ENCODE results near the gene POLD2.

DNA sequence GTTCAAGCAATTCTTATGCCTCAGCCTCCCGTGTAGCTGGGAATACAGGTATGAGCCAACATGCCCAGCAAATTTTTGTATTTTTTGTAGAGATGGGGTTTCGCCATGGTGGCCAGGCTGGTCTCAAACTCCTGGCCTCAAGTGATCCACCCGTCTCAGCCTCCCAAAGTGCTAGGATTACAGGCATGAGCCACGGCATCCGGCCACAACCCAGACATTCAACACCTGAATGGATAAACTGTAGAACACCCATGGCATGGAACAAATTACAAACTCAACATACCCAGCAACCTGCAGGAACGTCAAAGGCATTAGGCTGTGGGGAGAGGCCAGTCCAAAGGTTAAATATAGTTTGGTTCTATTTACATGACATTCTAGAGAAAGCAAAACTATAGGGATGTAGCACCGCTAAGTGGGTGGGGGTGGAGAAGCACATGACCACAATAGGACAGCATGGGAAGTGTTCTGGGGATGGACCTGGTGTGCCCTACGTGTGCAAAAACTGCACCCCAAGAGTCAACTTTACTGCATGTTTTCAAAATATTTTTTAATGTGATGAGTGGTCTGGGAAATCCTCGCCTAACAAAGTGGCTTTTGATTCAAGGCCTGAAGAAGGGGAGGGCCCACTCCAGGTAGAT is 51.5 kb downstream of the POLD2 start:
- TF ChIP-seq, protein P1, sequence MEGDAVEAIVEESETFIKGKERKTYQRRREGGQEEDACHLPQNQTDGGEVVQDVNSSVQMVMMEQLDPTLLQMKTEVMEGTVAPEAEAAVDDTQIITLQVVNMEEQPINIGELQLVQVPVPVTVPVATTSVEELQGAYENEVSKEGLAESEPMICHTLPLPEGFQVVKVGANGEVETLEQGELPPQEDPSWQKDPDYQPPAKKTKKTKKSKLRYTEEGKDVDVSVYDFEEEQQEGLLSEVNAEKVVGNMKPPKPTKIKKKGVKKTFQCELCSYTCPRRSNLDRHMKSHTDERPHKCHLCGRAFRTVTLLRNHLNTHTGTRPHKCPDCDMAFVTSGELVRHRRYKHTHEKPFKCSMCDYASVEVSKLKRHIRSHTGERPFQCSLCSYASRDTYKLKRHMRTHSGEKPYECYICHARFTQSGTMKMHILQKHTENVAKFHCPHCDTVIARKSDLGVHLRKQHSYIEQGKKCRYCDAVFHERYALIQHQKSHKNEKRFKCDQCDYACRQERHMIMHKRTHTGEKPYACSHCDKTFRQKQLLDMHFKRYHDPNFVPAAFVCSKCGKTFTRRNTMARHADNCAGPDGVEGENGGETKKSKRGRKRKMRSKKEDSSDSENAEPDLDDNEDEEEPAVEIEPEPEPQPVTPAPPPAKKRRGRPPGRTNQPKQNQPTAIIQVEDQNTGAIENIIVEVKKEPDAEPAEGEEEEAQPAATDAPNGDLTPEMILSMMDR (conservative IDR thresholded peaks at IDR 0.05; ENCODE audit: low read depth, low read length), result no peak
- TF ChIP-seq, protein P2, sequence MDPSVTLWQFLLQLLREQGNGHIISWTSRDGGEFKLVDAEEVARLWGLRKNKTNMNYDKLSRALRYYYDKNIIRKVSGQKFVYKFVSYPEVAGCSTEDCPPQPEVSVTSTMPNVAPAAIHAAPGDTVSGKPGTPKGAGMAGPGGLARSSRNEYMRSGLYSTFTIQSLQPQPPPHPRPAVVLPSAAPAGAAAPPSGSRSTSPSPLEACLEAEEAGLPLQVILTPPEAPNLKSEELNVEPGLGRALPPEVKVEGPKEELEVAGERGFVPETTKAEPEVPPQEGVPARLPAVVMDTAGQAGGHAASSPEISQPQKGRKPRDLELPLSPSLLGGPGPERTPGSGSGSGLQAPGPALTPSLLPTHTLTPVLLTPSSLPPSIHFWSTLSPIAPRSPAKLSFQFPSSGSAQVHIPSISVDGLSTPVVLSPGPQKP (IDR thresholded peaks at IDR 0.05; ENCODE audit: borderline replicate concordance, low read depth, low read length), result no peak
- no peak for TF ChIP-seq POLR2A (IDR thresholded peaks at IDR 0.05; ENCODE audit: low read depth, low read length)
- TF ChIP-seq RFX5 (IDR thresholded peaks at IDR 0.05; ENCODE audit: low read depth, low read length), result no peak
- TF ChIP-seq MXI1 (IDR thresholded peaks at IDR 0.05; ENCODE audit: borderline replicate concordance, low read depth, low read length), result no peak
- TF ChIP-seq SMC3 (IDR thresholded peaks at IDR 0.05; ENCODE audit: low read depth, low read length), result no peak
- TF ChIP-seq RAD21 (IDR thresholded peaks at IDR 0.05; ENCODE audit: low read length), result no peak
- TF ChIP-seq, protein P3, sequence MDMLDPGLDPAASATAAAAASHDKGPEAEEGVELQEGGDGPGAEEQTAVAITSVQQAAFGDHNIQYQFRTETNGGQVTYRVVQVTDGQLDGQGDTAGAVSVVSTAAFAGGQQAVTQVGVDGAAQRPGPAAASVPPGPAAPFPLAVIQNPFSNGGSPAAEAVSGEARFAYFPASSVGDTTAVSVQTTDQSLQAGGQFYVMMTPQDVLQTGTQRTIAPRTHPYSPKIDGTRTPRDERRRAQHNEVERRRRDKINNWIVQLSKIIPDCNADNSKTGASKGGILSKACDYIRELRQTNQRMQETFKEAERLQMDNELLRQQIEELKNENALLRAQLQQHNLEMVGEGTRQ (IDR thresholded peaks at IDR 0.05; ENCODE audit: low read depth, low read length), result no peak
- TF ChIP-seq CHD1 (IDR thresholded peaks at IDR 0.05; ENCODE audit: low read depth, low read length), result no peak
- TF ChIP-seq BHLHE40 (IDR thresholded peaks at IDR 0.05; ENCODE audit: low read depth, low read length), result no peak
- TF ChIP-seq CEBPB (IDR thresholded peaks at IDR 0.05; ENCODE audit: low read depth, low read length), result no peak
